Measurements from ENCODE around the gene CPB2. TPM values are rescaled to one million over a fixed set of nuclear protein-coding genes. Genes with fewer than 3 reads are reported as not detected.

Gene CPB2, protein sequence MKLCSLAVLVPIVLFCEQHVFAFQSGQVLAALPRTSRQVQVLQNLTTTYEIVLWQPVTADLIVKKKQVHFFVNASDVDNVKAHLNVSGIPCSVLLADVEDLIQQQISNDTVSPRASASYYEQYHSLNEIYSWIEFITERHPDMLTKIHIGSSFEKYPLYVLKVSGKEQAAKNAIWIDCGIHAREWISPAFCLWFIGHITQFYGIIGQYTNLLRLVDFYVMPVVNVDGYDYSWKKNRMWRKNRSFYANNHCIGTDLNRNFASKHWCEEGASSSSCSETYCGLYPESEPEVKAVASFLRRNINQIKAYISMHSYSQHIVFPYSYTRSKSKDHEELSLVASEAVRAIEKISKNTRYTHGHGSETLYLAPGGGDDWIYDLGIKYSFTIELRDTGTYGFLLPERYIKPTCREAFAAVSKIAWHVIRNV
- total RNA-seq (2014; rRNA removed; shearing (Covaris generic)) = not detected in 2 replicates

DNA sequence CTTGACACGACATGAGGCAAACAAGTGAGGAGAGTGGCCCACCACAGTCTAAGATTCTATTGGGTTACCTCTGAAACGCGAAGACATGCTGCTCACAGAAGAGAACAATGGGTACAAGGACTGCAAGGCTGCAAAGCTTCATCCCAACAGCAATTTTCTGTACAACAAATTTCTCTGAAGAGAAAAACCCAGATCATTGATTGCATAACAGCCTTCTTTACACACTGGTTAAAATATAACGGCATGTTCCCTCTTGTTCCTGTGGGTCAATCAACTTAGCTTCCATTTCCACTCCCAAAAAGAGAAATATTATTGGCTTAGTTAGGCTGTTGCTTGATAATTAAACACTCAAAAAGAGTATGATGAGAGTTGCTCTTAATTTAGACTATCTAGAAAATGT is at the start of gene CPB2:
Gene CPB2, minus strand, starts transcription at position 166 of the 400 bp plus-strand sequence. Its CDS starts 24 bp downstream, at position 142.
- no peak for DNase-seq (ENCODE audit: low spot score)

- DNase-seq (ENCODE audit: low spot score) = no peak
Observed at GRCh38 chr13:46154136-46154801, 49.4 kb upstream of the CPB2 start.

- no peak for DNase-seq (ENCODE audit: low spot score)
Observed at GRCh38 chr13:46152627-46153328, 47.9 kb upstream of the CPB2 start.

GRCh38 chr13:46150134-46150693 is 45.4 kb upstream of the CPB2 start:
- DNase-seq (ENCODE audit: low spot score) = no peak

DNA sequence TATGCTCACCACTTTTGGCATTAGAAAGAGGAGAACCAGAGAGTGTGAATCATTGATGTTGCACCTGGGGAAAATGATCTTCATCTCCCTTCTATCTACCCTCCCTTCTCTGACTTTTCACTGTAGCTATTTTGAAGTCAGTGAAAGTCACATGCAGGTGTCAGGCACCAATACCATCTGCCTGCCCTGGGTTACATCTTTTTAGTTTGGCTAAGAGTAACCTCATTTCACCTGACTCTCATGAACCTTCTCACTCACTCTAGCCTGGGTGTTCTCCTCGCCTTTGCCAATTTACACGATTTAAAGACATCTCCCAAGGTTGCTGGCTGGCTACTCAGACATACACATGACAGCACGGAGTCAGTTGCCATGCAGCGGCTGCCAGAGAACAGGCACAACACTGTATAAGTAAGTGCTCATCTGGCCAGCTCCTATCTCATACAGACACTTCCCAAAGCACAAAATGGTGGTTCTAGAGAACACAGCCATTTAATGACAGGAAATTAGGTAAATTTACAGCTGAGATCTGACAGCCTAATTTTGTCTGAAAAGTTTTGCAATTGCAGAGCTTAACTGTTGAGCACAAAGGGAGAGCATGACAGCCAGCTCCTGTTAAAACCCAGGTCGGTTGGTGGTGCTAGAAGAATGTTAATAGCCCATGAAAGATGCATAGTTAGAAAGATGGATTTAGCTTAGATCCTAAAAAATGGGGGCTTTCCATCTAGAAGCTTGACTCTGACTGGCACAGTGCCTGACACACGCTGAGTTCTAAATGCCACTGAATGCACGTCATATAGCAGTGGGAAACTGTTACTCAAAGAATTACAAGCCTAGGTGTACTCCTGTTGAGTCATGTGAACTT is 44.7 kb upstream of the CPB2 start:
- DNase-seq (ENCODE audit: low spot score) = peak; percentile 78

GRCh38 chr13:46146898-46147297 is 42.1 kb upstream of the CPB2 start:
- DNase-seq (ENCODE audit: low spot score) = no peak

DNA sequence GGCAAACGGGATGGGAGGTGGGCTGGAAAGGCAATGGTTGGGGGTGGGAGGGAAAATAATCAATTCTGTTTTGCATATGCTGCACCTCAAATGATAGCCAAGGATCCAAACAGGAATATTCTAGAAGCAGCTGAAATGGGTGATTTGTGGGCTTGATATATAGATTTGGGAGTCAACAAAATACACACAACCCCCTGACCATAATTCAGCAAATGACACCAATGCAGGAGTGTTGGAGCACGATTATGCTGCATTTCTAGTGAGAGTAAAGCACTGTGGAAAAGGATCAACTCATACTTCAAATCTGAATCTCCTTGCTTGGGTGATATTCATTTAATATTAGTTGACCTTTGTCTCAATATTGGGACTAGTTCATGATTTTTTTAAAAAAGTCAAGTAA is 41.1 kb upstream of the CPB2 start:
- no peak for DNase-seq (ENCODE audit: low spot score)

- no peak for DNase-seq (ENCODE audit: low spot score)
Observed at GRCh38 chr13:46145135-46145534, 40.3 kb upstream of the CPB2 start.

- no peak for DNase-seq (ENCODE audit: low spot score)
Observed at GRCh38 chr13:46143184-46143701, 38.4 kb upstream of the CPB2 start.

- DNase-seq (ENCODE audit: low spot score) = no peak
Observed at GRCh38 chr13:46142776-46143175, 37.9 kb upstream of the CPB2 start.

GRCh38 chr13:46140044-46140443 is 35.2 kb upstream of the CPB2 start:
- DNase-seq (ENCODE audit: low spot score) = no peak

- no peak for DNase-seq (ENCODE audit: low spot score)
Observed at GRCh38 chr13:46137627-46138317, 32.9 kb upstream of the CPB2 start.

- DNase-seq (ENCODE audit: low spot score) = no peak
Observed at GRCh38 chr13:46136688-46137087, 31.9 kb upstream of the CPB2 start.

GRCh38 chr13:46134961-46135522 is 30.2 kb upstream of the CPB2 start:
- no peak for DNase-seq (ENCODE audit: low spot score)

GRCh38 chr13:46134494-46134893 is 29.7 kb upstream of the CPB2 start:
- no peak for DNase-seq (ENCODE audit: low spot score)

- DNase-seq (ENCODE audit: low spot score) = no peak
Observed at GRCh38 chr13:46132109-46132508, 27.3 kb upstream of the CPB2 start.

- no peak for DNase-seq (ENCODE audit: low spot score)
Observed at GRCh38 chr13:46131705-46132104, 26.9 kb upstream of the CPB2 start.

DNA sequence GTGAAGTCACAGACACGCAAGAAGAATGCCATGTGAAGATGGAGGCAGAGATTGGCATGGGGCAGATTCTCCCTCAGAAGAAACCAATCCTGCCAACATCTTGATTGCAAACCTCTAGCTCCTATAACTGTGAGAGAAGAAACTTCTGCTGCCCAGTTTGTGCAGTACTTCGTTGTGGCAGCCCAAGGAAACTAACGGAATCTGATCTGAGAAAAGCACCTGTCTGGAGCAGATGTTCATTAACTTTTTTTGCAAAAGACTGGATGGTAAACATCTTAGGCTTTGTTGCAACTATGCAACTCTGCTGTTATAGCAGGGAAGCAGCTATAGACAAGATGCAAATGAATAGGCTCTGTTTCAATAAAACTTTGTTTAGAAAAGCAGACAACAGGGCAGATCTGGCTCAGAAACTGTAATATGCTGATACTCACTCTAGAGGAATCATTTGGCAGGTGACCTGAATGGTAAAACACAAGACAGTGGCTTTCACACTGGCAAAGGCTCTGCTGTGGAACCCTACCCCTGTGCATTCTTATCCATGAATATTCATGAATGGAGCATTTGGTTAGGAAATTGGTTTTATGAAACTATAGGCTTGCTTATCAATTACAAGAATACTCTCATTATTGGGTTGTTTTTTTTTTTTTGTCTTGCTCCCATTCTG is 25.3 kb upstream of the CPB2 start:
- DNase-seq (ENCODE audit: low spot score) = no peak

GRCh38 chr13:46129124-46129523 is 24.3 kb upstream of the CPB2 start:
- DNase-seq (ENCODE audit: low spot score) = no peak
